MCF 10A (cell line): ENCODE results near the gene LIF. TPM values are rescaled to one million over a fixed set of nuclear protein-coding genes. Genes with fewer than 3 reads are reported as not detected.

Source experiments
- BruUV-seq: library from RNA; stranded (reverse); fragments of 400-500 nt; replicated peaks from 2 replicates; lab custom pipeline; 2021; lab: Mats Ljungman, UMichigan
- CTCF ChIA-PET: fragments of 300-600 bp; sonication (Branson Sonifier 250); formaldehyde crosslinking; extraction: SDS; loops from one replicate; lab custom pipeline; 2021; ENCODE audit warnings: antibody characterized with exemption, inconsistent platforms; lab: Yijun Ruan, JAX
- POLR2A ChIA-PET: fragments of 300-600, 350-650 bp; sonication (Branson Sonifier 250); formaldehyde crosslinking; extraction: SDS; loops from one replicate; lab custom pipeline; 2020; ENCODE audit warnings: antibody characterized with exemption, inconsistent platforms; lab: Yijun Ruan, JAX
- DNase-seq: peaks from one replicate; pipeline ENCODE4 v3.0.0-alpha.2; 2018; ENCODE audit not compliant: unreplicated experiment
- H3K27ac Mint-ChIP-seq: one replicate; pipeline ENCODE4 v1.8.0; 2022; ENCODE audit warnings: mild to moderate bottlenecking, low read depth, mixed read lengths; ENCODE audit not compliant: unreplicated experiment
- H3K27me3 Mint-ChIP-seq: one replicate; pipeline ENCODE4 v1.8.0; 2022; ENCODE audit warnings: mixed read lengths; ENCODE audit not compliant: insufficient read depth, unreplicated experiment
- H3K36me3 Mint-ChIP-seq: one replicate; pipeline ENCODE4 v1.8.0; 2022; ENCODE audit warnings: mild to moderate bottlenecking, moderate library complexity, mixed read lengths; ENCODE audit not compliant: insufficient read depth, unreplicated experiment
- H3K4me1 Mint-ChIP-seq: one replicate; pipeline ENCODE4 v1.8.0; 2022; ENCODE audit warnings: mixed read lengths; ENCODE audit not compliant: insufficient read depth, unreplicated experiment
- H3K4me3 Mint-ChIP-seq: one replicate; pipeline ENCODE4 v1.8.0; 2022; ENCODE audit warnings: mild to moderate bottlenecking, moderate library complexity, mixed read lengths; ENCODE audit not compliant: unreplicated experiment
- H3K9me3 Mint-ChIP-seq: one replicate; pipeline ENCODE4 v1.8.0; 2022; ENCODE audit warnings: mixed read lengths; ENCODE audit not compliant: unreplicated experiment
- intact Hi-C: fragments of 100-400 bp; cut with micrococcal nuclease; formaldehyde crosslinking; loops from 2 replicates; pipeline ENCODE4 v1.14.1; 2022
- total RNA-seq: library from RNA; stranded (reverse); gene quantifications from 2 replicates; pipeline ENCODE4 v1.2.3, GENCODE V29; 2022
- TF ChIP-seq, protein P1 (sequence below): fragments of 200-600 bp; IDR thresholded peaks from one replicate; pipeline ENCODE4 v1.8.0; 2022; ENCODE audit warnings: antibody characterized with exemption, mild to moderate bottlenecking; ENCODE audit not compliant: unreplicated experiment

Gene LIF
- total RNA-seq, 1 experiment from 2014 or later, result 19.3 TPM

GRCh38 chr22:30214703-30215407 lies 31.7 kb downstream of the LIF start:
- no TSS peak for BruUV-seq
- H3K36me3 Mint-ChIP-seq, result peaks cover 6% of the 10 kb centered on the region
- no peaks in the 10 kb centered on the region for H3K9me3 Mint-ChIP-seq
- H3K4me3 Mint-ChIP-seq, result no peak overlapping the region
- intact Hi-C loops, result no loop called here
- TF ChIP-seq, protein P1, sequence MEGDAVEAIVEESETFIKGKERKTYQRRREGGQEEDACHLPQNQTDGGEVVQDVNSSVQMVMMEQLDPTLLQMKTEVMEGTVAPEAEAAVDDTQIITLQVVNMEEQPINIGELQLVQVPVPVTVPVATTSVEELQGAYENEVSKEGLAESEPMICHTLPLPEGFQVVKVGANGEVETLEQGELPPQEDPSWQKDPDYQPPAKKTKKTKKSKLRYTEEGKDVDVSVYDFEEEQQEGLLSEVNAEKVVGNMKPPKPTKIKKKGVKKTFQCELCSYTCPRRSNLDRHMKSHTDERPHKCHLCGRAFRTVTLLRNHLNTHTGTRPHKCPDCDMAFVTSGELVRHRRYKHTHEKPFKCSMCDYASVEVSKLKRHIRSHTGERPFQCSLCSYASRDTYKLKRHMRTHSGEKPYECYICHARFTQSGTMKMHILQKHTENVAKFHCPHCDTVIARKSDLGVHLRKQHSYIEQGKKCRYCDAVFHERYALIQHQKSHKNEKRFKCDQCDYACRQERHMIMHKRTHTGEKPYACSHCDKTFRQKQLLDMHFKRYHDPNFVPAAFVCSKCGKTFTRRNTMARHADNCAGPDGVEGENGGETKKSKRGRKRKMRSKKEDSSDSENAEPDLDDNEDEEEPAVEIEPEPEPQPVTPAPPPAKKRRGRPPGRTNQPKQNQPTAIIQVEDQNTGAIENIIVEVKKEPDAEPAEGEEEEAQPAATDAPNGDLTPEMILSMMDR, result no peak
- DNase-seq, result no peak
- peaks cover 30% of the 10 kb centered on the region for H3K4me1 Mint-ChIP-seq
- no peaks in the 10 kb centered on the region for H3K27me3 Mint-ChIP-seq
- ChIA-PET POLR2A (interaction anchor here (0.6 to 1.2 kb wide), 2 partner anchors 12 to 16 kb away, joined by 3 to 4 read pairs; no protein-coding TSS in a partner anchor), CTCF (interaction anchor here (1.1 kb wide), 1 partner anchor 41 kb away, joined by 3 read pairs; no protein-coding TSS in a partner anchor)
- no peak overlapping the region for H3K27ac Mint-ChIP-seq

GRCh38 chr22:30212996-30213441 lies 33.5 kb downstream of the LIF start:
- BruUV-seq, result no TSS peak
- intact Hi-C loops, result no loop called here

GRCh38 chr22:30212363-30212995 lies 34.1 kb downstream of the LIF start:
- Mint-ChIP-seq H3K4me1 (peaks cover 38% of the 10 kb centered on the region), H3K4me3 (no peak overlapping the region), H3K9me3 (no peaks in the 10 kb centered on the region), H3K36me3 (no peaks in the 10 kb centered on the region), H3K27me3 (no peaks in the 10 kb centered on the region), H3K27ac (no peak overlapping the region)
- TF ChIP-seq, protein P1, result no peak
- CTCF ChIA-PET, result interaction anchor here (0.6 to 1.2 kb wide), 2 partner anchors 50 to 78 kb away, joined by 3 read pairs; no protein-coding TSS in a partner anchor
- POLR2A ChIA-PET, result interaction anchor here (0.7 to 1.7 kb wide), 7 partner anchors 12 to 186 kb away, joined by 3 to 7 read pairs (median 4); no protein-coding TSS in a partner anchor
- no TSS peak for BruUV-seq
- DNase-seq, result peak; percentile 94
- intact Hi-C loops, result no loop called here

More at GRCh38 chr22:30212996-30213441, 33.5 kb downstream of the LIF start:
- Mint-ChIP-seq H3K4me1 (peaks cover 37% of the 10 kb centered on the region), H3K4me3 (no peak overlapping the region), H3K27me3 (no peaks in the 10 kb centered on the region), H3K36me3 (no peaks in the 10 kb centered on the region), H3K27ac (no peak overlapping the region), H3K9me3 (no peaks in the 10 kb centered on the region)
- DNase-seq, result no peak
- POLR2A ChIA-PET, result interaction anchor here (0.7 to 1.7 kb wide), 7 partner anchors 12 to 185 kb away, joined by 3 to 7 read pairs (median 4); no protein-coding TSS in a partner anchor
- CTCF ChIA-PET, result interaction anchor here (1.2 kb wide), 1 partner anchor 50 kb away, joined by 3 read pairs; no protein-coding TSS in a partner anchor
- TF ChIP-seq, protein P1, result no peak
